ENCODE measurements around the gene SUCLG2.
A peak's percentile ranks its signal among the peaks of the same experiment; 100 is the strongest.

SUCLG2 gene

GRCh38 chr3:67431887-67432286 lies 222.5 kb downstream of the SUCLG2 start:
- no peak overlapping the region for H3K4me3 ChIP-seq (ENCODE audit: low read depth, low read length)
- DNase-seq (ENCODE audit: low read depth), result no peak

GRCh38 chr3:67423722-67424121 lies 230.7 kb downstream of the SUCLG2 start:
- DNase-seq (ENCODE audit: low read depth), result no peak
- no peak overlapping the region for H3K4me3 ChIP-seq (ENCODE audit: low read depth, low read length)

GRCh38 chr3:67421912-67422311 lies 232.5 kb downstream of the SUCLG2 start:
- no peak overlapping the region for H3K4me3 ChIP-seq (ENCODE audit: low read depth, low read length)
- DNase-seq (ENCODE audit: low read depth), result no peak

GRCh38 chr3:67419779-67420178 lies 234.6 kb downstream of the SUCLG2 start:
- no peak for DNase-seq (ENCODE audit: low read depth)
- H3K4me3 ChIP-seq (ENCODE audit: low read depth, low read length), result no peak overlapping the region

GRCh38 chr3:67419218-67419529 lies 235.2 kb downstream of the SUCLG2 start:
- DNase-seq (ENCODE audit: low read depth), result no peak
- H3K4me3 ChIP-seq (ENCODE audit: low read depth, low read length), result no peak overlapping the region

- no peak overlapping the region for H3K4me3 ChIP-seq (ENCODE audit: low read depth, low read length)
- no peak for DNase-seq (ENCODE audit: low read depth)
Observed at GRCh38 chr3:67418426-67419217, 235.8 kb downstream of the SUCLG2 start.

- H3K4me3 ChIP-seq (ENCODE audit: low read depth, low read length), result no peak overlapping the region
- no peak for DNase-seq (ENCODE audit: low read depth)
Observed at GRCh38 chr3:67416703-67417102, 237.7 kb downstream of the SUCLG2 start.

GRCh38 chr3:67415511-67415910 lies 238.9 kb downstream of the SUCLG2 start:
- no peak for DNase-seq (ENCODE audit: low read depth)
- no peak overlapping the region for H3K4me3 ChIP-seq (ENCODE audit: low read depth, low read length)

GRCh38 chr3:67414740-67415139 lies 239.7 kb downstream of the SUCLG2 start:
- DNase-seq (ENCODE audit: low read depth), result no peak

GRCh38 chr3:67405193-67405592 lies 249.2 kb downstream of the SUCLG2 start:
- DNase-seq (ENCODE audit: low read depth), result no peak
- no peak overlapping the region for H3K4me3 ChIP-seq (ENCODE audit: low read depth, low read length)

More at GRCh38 chr3:67414740-67415139, 239.7 kb downstream of the SUCLG2 start:
- no peak overlapping the region for H3K4me3 ChIP-seq (ENCODE audit: low read depth, low read length)

- no peak for DNase-seq (ENCODE audit: low read depth)
- H3K4me3 ChIP-seq (ENCODE audit: low read depth, low read length), result no peak overlapping the region
Observed at GRCh38 chr3:67402873-67403272, 251.5 kb downstream of the SUCLG2 start.

GRCh38 chr3:67401921-67402320 lies 252.5 kb downstream of the SUCLG2 start:
- no peak overlapping the region for H3K4me3 ChIP-seq (ENCODE audit: low read depth, low read length)
- DNase-seq (ENCODE audit: low read depth), result no peak

GRCh38 chr3:67400476-67400875 lies 253.9 kb downstream of the SUCLG2 start:
- no peak overlapping the region for H3K4me3 ChIP-seq (ENCODE audit: low read depth, low read length)
- no peak for DNase-seq (ENCODE audit: low read depth)

- H3K4me3 ChIP-seq (ENCODE audit: low read depth, low read length), result no peak overlapping the region
- no peak for DNase-seq (ENCODE audit: low read depth)
Observed at GRCh38 chr3:67389176-67389575, 265.2 kb downstream of the SUCLG2 start.

GRCh38 chr3:67388738-67389137 lies 265.7 kb downstream of the SUCLG2 start:
- no peak for DNase-seq (ENCODE audit: low read depth)

GRCh38 chr3:67386451-67386850 lies 268.0 kb downstream of the SUCLG2 start:
- no peak overlapping the region for H3K4me3 ChIP-seq (ENCODE audit: low read depth, low read length)
- DNase-seq (ENCODE audit: low read depth), result no peak

More at GRCh38 chr3:67388738-67389137, 265.7 kb downstream of the SUCLG2 start:
- H3K4me3 ChIP-seq (ENCODE audit: low read depth, low read length), result no peak overlapping the region

- H3K4me3 ChIP-seq (ENCODE audit: low read depth, low read length), result no peak overlapping the region
- DNase-seq (ENCODE audit: low read depth), result peak; percentile 10
Observed at GRCh38 chr3:67384760-67385397, 269.5 kb downstream of the SUCLG2 start.

- DNase-seq (ENCODE audit: low read depth), result no peak
- no peak overlapping the region for H3K4me3 ChIP-seq (ENCODE audit: low read depth, low read length)
Observed at GRCh38 chr3:67384016-67384415, 270.4 kb downstream of the SUCLG2 start.

GRCh38 chr3:67383379-67383778 lies 271.0 kb downstream of the SUCLG2 start:
- DNase-seq (ENCODE audit: low read depth), result no peak
- no peak overlapping the region for H3K4me3 ChIP-seq (ENCODE audit: low read depth, low read length)

- DNase-seq (ENCODE audit: low read depth), result no peak
- no peak overlapping the region for H3K4me3 ChIP-seq (ENCODE audit: low read depth, low read length)
Observed at GRCh38 chr3:67382536-67382935, 271.9 kb downstream of the SUCLG2 start.

- no peak for DNase-seq (ENCODE audit: low read depth)
Observed at GRCh38 chr3:67381667-67382272, 272.6 kb downstream of the SUCLG2 start.

More at GRCh38 chr3:67381667-67382272, 272.6 kb downstream of the SUCLG2 start:
- H3K4me3 ChIP-seq (ENCODE audit: low read depth, low read length), result no peak overlapping the region

Data from skeletal muscle cell (primary cell).